OCI-LY3 (cell line): ENCODE results near the gene AHNAK.

Experiments
- EZH2phosphoT487 ChIP-seq: fragments of 200-600 bp; shearing (Covaris generic); IDR thresholded peaks from 2 replicates; pipeline ENCODE4 v1.6.1; 2018; ENCODE audit warnings: antibody characterized with exemption, mixed run types, low read depth
- TF ChIP-seq, protein P1 (sequence below): fragments of 200-600, 300-600 bp; sonication (generic); IDR thresholded peaks from 2 replicates; pipeline ENCODE4 v1.5.1; 2014; ENCODE audit warnings: antibody characterized with exemption, low read length, low read depth

DNA sequence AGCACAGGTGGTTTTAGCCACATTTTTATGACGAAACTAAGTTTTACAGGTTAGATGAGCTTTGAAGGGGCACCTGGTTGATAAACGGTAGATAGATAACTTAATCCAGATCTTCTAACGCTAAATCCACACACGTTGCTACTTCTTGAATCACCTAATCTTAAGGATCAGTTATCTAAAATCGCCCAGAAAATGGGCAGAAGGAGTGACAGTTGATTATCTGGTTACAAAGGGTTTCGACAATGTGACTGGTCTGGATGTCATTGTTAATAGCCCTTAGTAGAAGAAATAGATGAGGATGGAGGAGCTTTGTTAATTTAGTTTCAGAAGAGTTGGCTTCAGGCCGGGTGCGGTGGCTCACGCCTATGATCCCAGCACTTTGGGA is 84.1 kb downstream of the AHNAK start:
- TF ChIP-seq, protein P1, sequence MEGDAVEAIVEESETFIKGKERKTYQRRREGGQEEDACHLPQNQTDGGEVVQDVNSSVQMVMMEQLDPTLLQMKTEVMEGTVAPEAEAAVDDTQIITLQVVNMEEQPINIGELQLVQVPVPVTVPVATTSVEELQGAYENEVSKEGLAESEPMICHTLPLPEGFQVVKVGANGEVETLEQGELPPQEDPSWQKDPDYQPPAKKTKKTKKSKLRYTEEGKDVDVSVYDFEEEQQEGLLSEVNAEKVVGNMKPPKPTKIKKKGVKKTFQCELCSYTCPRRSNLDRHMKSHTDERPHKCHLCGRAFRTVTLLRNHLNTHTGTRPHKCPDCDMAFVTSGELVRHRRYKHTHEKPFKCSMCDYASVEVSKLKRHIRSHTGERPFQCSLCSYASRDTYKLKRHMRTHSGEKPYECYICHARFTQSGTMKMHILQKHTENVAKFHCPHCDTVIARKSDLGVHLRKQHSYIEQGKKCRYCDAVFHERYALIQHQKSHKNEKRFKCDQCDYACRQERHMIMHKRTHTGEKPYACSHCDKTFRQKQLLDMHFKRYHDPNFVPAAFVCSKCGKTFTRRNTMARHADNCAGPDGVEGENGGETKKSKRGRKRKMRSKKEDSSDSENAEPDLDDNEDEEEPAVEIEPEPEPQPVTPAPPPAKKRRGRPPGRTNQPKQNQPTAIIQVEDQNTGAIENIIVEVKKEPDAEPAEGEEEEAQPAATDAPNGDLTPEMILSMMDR = no peak
- no peak for TF ChIP-seq EZH2phosphoT487
